Hepatocyte (in vitro differentiated cells): ENCODE measurements around the gene MSI2.

Experiments used
- CTCF ChIP-seq: fragments of 200-600 bp; sonication (generic); IDR thresholded peaks from 2 replicates; pipeline ENCODE4 v1.5.1; 2016; ENCODE audit warnings: antibody characterized with exemption, mild to moderate bottlenecking; ENCODE audit not compliant: poor library complexity
- EZH2phosphoT487 ChIP-seq: fragments of 200-600 bp; sonication (generic); IDR thresholded peaks from one replicate; pipeline ENCODE4 v1.6.1; 2018; ENCODE audit warnings: antibody characterized with exemption, mild to moderate bottlenecking, low read depth, moderate library complexity; ENCODE audit not compliant: unreplicated experiment, severe bottlenecking

DNA sequence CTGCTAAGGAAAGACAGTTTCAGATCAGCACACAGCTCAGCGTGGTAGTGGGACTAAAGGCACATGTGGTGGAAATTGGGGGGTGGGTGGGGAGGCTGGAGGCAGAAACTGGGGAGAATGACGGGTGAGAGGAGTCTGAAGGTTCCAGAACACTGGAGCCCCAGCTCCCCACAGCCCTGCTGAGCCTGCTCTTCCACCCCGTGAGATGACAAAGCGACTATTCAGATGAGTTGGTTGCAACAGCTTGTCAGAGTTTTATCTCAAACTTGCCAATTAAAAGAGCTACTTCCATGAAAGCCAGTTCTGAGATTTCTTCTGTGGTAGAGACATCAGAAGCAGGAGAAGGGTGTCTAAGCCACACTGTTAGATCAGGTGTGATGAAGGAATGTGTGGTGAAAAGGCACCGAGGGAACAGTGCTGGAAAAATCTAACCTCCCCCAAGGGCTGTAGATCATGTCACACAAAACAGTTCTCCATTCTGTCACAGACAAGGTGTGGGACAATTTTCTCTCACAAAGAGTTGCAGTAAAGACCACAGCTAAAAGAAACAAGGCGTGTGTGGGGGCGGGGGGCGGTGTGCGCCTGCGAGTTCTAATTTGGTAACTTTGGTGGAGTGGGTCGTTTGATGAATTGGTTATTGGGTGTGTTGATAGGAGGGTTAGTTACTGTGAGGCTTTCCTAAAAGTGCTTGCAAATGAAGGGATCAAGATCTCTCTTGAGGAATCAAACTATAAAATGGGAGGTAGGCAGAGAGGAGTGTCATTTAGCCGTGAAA is 449.8 kb downstream of the MSI2 start:
- TF ChIP-seq CTCF (no peak), EZH2phosphoT487 (no peak)
